ENCODE results near the gene ZC3H4.

GRCh38 chr19:47074621-47075020 lies 39.0 kb downstream of the ZC3H4 start:
- TF ChIP-seq, protein P1, sequence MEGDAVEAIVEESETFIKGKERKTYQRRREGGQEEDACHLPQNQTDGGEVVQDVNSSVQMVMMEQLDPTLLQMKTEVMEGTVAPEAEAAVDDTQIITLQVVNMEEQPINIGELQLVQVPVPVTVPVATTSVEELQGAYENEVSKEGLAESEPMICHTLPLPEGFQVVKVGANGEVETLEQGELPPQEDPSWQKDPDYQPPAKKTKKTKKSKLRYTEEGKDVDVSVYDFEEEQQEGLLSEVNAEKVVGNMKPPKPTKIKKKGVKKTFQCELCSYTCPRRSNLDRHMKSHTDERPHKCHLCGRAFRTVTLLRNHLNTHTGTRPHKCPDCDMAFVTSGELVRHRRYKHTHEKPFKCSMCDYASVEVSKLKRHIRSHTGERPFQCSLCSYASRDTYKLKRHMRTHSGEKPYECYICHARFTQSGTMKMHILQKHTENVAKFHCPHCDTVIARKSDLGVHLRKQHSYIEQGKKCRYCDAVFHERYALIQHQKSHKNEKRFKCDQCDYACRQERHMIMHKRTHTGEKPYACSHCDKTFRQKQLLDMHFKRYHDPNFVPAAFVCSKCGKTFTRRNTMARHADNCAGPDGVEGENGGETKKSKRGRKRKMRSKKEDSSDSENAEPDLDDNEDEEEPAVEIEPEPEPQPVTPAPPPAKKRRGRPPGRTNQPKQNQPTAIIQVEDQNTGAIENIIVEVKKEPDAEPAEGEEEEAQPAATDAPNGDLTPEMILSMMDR (IDR thresholded peaks at IDR 0.05) = no peak
- no peak for TF ChIP-seq POLR2A (IDR thresholded peaks at IDR 0.05)
- TF ChIP-seq EP300 (IDR thresholded peaks at IDR 0.05) = no peak

Data from stomach (tissue), 4 donors.